Gastrocnemius medialis (tissue), 4 donors: Measurements from ENCODE around the gene INPP5A. TPM values are rescaled to one million over a fixed set of nuclear protein-coding genes. Genes with fewer than 3 reads are reported as not detected.

Experiments used
- ATAC-seq, 2 donors: fragments of 150-250 bp; one replicate each; pipeline ENCODE4 v1.9.1; 2016
- DNase-seq, 2 donors: peaks; one replicate each; pipeline ENCODE4 v3.0.0-alpha.2; 2019
- H3K27ac ChIP-seq, 4 donors: fragments of 200-600 bp; sonication (generic); 1 replicate in 1 of 4; 2 replicates in 3 of 4; pipeline ENCODE4 v1.5.1; 2016 to 2018; ENCODE audit warnings: mild to moderate bottlenecking in 2 of 4, moderate library complexity in 1 of 4
- H3K27me3 ChIP-seq, 3 donors: fragments of 200-600 bp; sonication (generic) in 2 of 3; 1 replicate in 1 of 3; 2 replicates in 2 of 3; pipeline versions ENCODE4 v1.5.1 to v1.6.0; 2016 to 2019; ENCODE audit warnings: mild to moderate bottlenecking in 1 of 3, moderate library complexity in 1 of 3
- H3K36me3 ChIP-seq, 2 donors: fragments of 200-600 bp; sonication (generic) in 1 of 2; one replicate each; pipeline ENCODE4 v1.5.1; 2017 to 2018
- H3K4me1 ChIP-seq, 2 donors: fragments of 200-600 bp; sonication (generic) in 1 of 2; one replicate each; pipeline ENCODE4 v1.5.1; 2016 to 2017; ENCODE audit warnings: mild to moderate bottlenecking in 2 of 2
- H3K4me3 ChIP-seq, 4 donors: fragments of 200-600 bp; sonication (generic) in 3 of 4; 1 replicate in 1 of 4; 2 replicates in 3 of 4; pipeline ENCODE4 v1.5.1; 2016 to 2019; ENCODE audit warnings: mild to moderate bottlenecking in 2 of 4
- H3K9me3 ChIP-seq, 3 donors: fragments of 200-600 bp; sonication (generic) in 2 of 3; 1 replicate in 1 of 3; 2 replicates in 2 of 3; pipeline ENCODE4 v1.5.1; 2016 to 2019
- CTCF ChIP-seq, 5 experiments: fragments of 450-650 bp in 3 of 5; fragments of 200-600 bp in 2 of 5; sonication (generic) in 2 of 5; IDR thresholded peaks in 4 of 5; conservative IDR thresholded peaks in 1 of 5; 1 replicate in 4 of 5; 2 replicates in 1 of 5; pipeline ENCODE4 v1.5.1; 2016 to 2019; ENCODE audit warnings: antibody characterized with exemption in 5 of 5, mild to moderate bottlenecking in 3 of 5, moderate library complexity in 3 of 5
- POLR2A ChIP-seq, 2 donors: fragments of 450-650 bp; IDR thresholded peaks; one replicate each; pipeline ENCODE4 v1.6.1; 2017; ENCODE audit warnings: antibody characterized with exemption in 2 of 2, mild to moderate bottlenecking in 2 of 2, moderate library complexity in 2 of 2
- in situ Hi-C, 4 donors: fragments of 200-750 bp; cut with MboI; loops; one replicate each; pipeline versions ENCODE4 v1.15.0 to v1.8.0; 2017; ENCODE audit warnings: low sequenced_read_pairs in 4 of 4
- intact Hi-C: fragments of 100-400 bp; cut with DNase I; formaldehyde crosslinking; loops from one replicate; pipeline ENCODE4 v1.15.1; 2023; ENCODE audit warnings: low total_unique reads
- total RNA-seq, 4 donors: library from RNA; depleted of rRNA; stranded (reverse); fragments of >200 nt; gene quantifications; one replicate each; pipeline versions ENCODE4 v1.1.0 to v1.2.3, GENCODE V29; 2016

Gene INPP5A
- total RNA-seq, 4 donors from 2014 or later, result 74.9 to 107 (median 92.4) TPM

- intact Hi-C loops (no loop called here), in situ Hi-C loops (no loop called here)
- no peak for TF ChIP-seq POLR2A (IDR thresholded peaks at IDR 0.05)
- no peak for TF ChIP-seq CTCF (IDR thresholded peaks at IDR 0.05 in 4 of 5, conservative IDR thresholded peaks at IDR 0.05 in 1 of 5)
- Histone ChIP-seq H3K4me3 (no peak overlapping the region), H3K9me3 (no peaks in the 10 kb centered on the region), H3K27me3 (no peaks in the 10 kb centered on the region), H3K27ac (no peak overlapping the region), H3K36me3 (no peaks in the 10 kb centered on the region), H3K4me1 (peaks cover 16 to 29% of the 10 kb centered on the region in 2 donors)
- DNase-seq, result no peak
- ATAC-seq, result no peak
Observed at GRCh38 chr10:132554053-132554990, 16.7 kb downstream of the INPP5A start.

GRCh38 chr10:132554991-132555647 lies 17.5 kb downstream of the INPP5A start:
- ATAC-seq (no peak), DNase-seq (no peak)
- intact Hi-C loops (no loop called here), in situ Hi-C loops (no loop called here)
- Histone ChIP-seq H3K27ac (no peak overlapping the region), H3K4me3 (no peak overlapping the region), H3K27me3 (no peaks in the 10 kb centered on the region), H3K4me1 (peaks cover 14 to 25% of the 10 kb centered on the region in 2 donors), H3K9me3 (no peaks in the 10 kb centered on the region), H3K36me3 (no peaks in the 10 kb centered on the region)
- TF ChIP-seq POLR2A (IDR thresholded peaks at IDR 0.05), result no peak
- no peak for TF ChIP-seq CTCF (IDR thresholded peaks at IDR 0.05 in 4 of 5, conservative IDR thresholded peaks at IDR 0.05 in 1 of 5)

- DNase-seq, result no peak
- H3K4me3 ChIP-seq, result no peak overlapping the region
- H3K36me3 ChIP-seq, result no peaks in the 10 kb centered on the region
- no peaks in the 10 kb centered on the region for H3K27me3 ChIP-seq
- H3K27ac ChIP-seq, result no peak overlapping the region
- no peaks in the 10 kb centered on the region for H3K9me3 ChIP-seq
- in situ Hi-C loops (no loop called here), intact Hi-C loops (no loop called here)
- ATAC-seq, result no peak
- TF ChIP-seq POLR2A (IDR thresholded peaks at IDR 0.05) (no peak), CTCF (IDR thresholded peaks at IDR 0.05 in 4 of 5, conservative IDR thresholded peaks at IDR 0.05 in 1 of 5) (no peak)
- peaks cover 10 to 17% of the 10 kb centered on the region in 2 donors for H3K4me1 ChIP-seq
Observed at GRCh38 chr10:132555648-132556575, 18.3 kb downstream of the INPP5A start.

GRCh38 chr10:132556994-132557441 lies 19.4 kb downstream of the INPP5A start:
- Histone ChIP-seq H3K4me1 (peaks cover 5 to 6% of the 10 kb centered on the region in 2 donors), H3K4me3 (no peak overlapping the region), H3K27ac (no peak overlapping the region), H3K9me3 (no peaks in the 10 kb centered on the region), H3K27me3 (no peaks in the 10 kb centered on the region), H3K36me3 (no peaks in the 10 kb centered on the region)
- ATAC-seq (no peak), DNase-seq (no peak)
- intact Hi-C loops, result no loop called here
- no peak for TF ChIP-seq CTCF (IDR thresholded peaks at IDR 0.05 in 4 of 5, conservative IDR thresholded peaks at IDR 0.05 in 1 of 5)
- TF ChIP-seq POLR2A (IDR thresholded peaks at IDR 0.05), result no peak
- in situ Hi-C loops, result no loop called here
